NK-92 (cell line): ENCODE data around the gene PASK.

Source experiments
- DNase-seq: peaks from one replicate; lab custom pipeline; 2025; ENCODE audit not compliant: unreplicated experiment; lab: John Stamatoyannopoulos, UW

Gene PASK

DNA sequence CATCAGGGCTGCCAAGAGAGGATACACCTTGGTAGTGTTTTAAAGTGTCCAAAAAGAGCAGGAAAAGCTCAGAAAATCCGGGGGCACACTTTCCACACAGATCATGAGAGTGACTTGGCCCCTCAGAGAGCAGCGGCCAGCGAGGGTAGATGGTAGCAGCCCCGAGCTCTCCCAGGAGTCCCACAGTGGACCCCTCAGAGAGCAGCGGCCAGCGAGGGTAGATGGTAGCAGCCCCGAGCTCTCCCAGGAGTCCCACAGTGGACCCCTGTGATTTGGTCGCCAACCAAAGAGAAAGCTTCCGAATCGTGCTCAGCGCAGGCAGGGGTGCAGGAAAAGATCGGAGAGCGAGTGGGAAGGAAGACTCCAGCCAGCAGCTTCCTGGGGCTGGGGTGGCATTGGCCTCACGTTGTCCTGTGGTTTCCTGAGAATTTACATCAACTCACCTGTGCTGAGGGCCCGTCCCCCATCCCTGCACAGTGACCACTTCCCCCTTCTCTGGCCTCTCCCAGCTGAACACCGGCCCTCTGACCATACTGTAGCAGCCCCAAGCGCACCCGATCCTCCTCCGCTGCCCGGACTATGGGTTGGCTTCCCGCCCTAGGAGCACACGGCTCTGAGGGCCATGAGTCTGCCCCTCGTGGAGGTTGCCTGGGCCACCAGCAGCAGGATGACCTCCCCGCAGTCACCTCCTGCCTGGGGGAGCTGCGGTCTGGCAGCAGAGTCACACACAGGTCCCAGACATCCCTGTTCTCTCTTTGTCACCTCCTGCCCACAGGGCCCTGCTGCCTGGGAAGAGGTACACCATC, 80.9 kb downstream of the PASK start:
- no peak for DNase-seq

DNA sequence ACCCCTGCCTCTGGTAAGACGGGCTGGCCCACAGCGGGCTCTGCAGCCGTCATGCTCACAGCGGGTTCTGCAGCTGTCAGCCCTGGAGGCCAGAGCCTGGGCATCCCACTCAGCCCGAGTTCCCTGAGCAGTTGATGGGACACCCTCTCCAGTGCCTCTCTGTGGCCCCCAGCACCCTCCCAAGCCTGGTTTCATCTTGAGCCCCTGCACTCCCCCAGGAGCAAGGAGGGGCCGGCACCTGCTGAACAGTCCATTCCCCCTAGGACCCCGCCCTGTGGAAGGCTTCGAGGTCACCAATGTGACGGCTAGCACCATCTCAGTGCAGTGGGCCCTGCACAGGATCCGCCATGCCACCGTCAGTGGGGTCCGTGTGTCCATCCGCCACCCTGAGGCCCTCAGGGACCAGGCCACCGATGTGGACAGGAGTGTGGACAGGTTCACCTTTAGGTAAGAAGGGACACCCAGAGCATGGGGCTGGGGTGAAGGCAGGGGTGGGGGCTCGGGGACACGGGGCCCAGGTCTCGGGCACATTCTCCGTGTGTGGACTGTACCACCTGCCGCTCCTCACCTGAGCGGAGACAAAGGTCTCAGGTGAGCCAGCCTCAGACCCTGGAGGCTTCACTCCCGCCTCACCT, 81.7 kb downstream of the PASK start:
- no peak for DNase-seq

DNA sequence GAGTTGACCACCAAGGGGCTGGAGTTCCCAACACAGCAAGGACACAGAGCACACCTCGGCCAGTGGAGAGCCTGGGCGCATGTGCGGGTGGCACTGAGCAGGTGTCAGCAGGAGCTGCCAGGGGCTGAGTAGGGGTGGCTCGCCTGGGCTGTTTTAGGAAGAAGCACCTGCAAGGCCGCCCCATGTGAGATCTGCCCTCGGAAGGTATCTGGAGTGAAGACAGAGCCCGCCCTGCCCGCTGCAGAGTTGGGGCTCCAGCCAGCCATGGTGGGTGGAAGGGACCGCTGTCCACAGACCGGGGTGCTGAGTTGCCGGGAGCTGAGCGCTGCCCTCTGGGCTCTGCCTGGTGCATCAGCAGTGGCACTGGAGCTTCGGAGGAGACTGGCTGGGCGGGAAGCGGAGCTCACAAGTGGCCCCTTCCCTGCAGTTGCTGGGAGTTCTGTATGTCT, 82.4 kb downstream of the PASK start:
- DNase-seq, result no peak

DNA sequence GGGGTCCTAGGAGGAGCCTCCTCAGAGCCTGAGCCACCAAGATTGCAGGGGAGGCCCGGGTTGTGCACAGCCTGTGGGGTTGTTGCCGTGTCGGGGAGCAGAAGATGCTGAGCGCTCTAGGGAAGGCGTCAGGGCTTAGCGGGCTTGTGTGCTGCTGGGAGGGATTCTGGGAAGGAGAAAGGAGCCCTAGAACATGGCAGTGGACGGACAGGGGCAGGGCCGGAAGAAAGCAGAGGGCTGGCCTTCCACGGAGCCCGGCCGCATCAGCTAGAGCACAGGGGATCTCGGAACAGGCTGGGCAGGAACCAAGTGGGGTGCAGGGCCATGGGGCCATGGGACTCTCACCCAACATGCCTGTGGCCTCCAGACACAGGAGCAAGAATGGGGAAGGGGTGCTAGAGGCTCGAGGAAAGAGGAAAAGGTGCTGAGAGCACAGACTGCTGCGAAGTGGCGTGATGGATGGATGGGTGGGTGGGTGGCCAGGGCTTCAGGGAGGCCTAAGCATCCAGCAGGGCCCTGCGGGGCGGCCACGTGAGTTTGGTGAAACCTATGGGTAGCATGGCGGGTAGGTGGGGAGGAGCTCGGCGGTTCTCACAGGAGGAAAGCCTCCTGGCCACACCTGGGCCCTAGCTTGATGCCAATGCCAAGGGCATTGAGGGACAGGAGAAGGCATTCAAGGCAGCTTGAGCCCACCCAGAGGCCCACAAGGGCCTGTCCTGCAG, 82.9 kb downstream of the PASK start:
- no peak for DNase-seq

DNA sequence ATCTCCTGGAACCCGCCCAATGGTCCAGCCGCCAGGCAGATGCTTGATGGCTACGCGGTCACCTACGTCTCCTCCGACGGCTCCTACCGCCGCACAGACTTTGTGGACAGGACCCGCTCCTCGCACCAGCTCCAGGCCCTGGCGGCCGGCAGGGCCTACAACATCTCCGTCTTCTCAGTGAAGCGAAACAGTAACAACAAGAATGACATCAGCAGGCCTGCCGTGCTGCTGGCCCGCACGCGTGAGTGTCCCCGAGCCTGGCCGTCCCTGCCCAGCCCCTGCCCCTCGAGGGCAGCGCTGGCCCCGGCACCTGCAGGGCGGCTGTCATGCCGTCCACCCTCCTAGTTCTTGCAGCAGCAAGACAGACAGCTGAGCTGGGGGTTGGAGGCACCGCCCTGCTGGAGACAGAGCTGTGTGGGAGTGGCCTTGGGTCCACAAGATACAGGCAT, 83.9 kb downstream of the PASK start:
- DNase-seq, result no peak

DNA sequence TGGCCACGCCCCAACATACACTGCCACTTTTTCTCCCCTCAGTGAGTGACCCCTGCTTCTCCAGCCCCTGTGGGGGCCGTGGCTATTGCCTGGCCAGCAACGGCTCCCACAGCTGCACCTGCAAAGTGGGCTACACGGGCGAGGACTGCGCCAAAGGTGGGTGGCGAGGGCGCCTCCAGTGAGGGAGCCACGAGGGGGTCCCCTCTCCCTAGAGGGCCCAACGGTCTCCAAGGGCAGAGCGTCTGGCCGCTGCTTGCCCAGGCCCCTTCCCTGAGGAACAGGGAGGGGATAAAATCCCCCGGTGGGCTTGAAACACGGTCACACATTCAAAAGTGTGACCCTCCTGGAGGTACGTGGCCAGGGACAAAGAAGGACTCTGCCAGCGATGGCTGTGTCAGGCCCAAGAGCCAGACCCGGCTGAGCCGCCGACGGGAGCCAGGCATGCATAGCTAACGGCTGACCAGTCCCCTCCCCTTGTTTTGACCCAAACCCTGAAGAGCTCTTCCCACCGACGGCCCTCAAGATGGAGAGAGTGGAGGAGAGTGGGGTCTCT, 84.4 kb downstream of the PASK start:
- no peak for DNase-seq

DNA sequence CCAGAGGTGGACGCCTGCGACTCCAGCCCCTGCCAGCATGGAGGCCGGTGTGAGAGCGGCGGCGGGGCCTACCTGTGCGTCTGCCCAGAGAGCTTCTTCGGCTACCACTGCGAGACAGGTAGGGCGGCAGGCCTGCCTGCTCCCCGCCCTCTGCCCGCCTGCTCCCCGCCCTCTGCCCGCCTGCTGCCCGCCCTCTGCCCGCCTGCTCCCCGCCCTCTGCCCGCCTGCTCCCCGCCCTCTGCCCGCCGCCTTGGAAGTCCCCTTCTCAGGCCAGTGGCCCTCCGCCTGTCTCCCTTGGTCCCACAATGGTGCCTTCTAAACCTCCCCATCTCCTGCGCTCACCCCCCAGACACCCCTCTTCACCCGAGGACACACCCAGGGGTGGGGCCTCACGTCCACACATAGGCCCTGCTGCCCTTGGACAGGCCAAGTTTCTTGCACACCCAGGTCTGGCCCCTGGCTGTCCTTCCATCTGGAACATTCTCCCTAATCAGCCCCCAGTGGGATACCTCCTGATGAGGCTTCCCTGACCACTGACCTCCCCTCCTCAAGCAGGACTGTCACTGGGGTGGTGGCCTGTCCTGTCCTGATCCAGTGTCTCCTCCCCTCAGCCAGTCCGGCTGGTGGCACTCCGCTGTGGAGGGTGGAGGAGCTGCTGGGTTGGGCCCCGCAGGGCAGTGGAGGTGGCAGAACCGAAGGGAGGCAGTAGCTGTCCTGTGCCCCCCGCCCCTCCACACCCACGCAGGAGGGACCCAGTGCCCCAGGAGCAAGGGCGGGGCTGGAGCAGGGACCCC, 85.1 kb downstream of the PASK start:
- DNase-seq, result no peak

DNA sequence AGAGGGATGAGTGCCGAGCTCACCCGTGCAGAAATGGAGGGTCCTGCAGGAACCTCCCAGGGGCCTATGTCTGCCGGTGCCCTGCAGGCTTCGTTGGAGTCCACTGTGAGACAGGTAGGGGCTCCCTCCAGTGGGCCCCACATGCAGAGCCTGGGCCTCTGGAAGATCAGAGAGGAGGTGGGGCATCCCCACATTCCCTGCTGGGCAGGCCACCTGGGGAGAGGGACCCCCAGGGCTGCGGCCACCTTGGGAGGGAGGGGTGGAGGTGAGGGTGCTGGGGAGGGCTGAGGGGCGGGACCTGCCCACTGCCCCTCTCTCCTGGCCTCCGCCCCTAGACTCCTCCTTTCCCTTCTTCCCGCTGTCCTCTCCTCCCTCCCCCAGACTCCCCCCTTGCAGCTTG, 85.7 kb downstream of the PASK start:
- no peak for DNase-seq

DNA sequence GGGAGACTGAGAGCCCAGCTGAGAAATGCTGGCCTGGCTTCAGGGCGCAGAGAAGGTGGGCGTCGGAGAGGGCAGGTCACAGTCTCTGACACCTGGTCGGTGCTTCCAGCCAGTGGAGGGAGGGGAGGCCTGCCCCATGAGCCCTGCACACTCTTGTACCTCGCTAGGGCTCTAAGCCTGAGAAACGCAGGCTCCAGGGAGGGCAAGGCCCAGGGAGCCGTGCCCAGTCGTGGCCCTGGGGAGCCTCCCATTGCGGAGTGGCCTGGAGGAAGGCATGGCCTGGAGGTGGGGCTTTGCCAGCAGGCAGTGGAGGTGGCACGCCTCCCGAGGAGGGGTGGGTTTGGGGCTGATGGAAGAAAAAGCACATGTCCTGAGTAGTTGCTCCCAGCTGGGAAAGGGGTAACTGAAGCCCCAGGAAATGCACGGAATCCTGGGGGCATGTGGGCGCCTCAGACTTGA, 86.2 kb downstream of the PASK start:
- DNase-seq, result no peak

DNA sequence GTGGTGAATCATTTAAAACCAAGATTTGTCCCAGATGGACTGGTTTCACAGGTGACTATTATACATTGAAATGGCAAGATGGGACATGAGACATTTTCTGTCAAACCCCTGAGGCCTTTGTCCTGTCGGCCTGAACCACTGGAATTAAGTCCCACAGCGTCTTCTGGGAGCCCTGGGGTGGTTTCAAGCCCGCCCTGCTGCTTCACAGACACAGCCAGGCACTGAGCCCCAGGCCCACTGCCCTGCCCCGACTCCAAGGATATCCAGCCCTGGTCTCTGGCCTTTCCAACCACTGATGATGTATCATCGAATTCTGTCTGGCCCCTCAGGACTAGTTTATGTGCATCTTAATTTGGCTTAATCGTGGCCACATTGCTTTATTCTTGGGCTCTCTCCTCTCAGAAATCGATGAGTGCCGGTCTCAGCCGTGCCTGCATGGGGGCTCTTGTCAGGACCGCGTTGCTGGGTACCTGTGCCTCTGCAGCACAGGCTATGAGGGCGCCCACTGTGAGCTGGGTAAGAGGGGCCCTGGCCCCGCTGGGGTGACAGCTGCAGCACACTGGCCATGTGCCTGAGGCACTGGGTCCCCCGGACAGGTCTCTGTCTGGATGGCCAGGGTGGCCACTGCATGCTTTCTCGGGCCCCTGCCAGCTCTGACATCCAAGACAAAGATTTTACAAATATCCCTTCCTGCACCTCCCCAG, 86.7 kb downstream of the PASK start:
- no peak for DNase-seq

DNA sequence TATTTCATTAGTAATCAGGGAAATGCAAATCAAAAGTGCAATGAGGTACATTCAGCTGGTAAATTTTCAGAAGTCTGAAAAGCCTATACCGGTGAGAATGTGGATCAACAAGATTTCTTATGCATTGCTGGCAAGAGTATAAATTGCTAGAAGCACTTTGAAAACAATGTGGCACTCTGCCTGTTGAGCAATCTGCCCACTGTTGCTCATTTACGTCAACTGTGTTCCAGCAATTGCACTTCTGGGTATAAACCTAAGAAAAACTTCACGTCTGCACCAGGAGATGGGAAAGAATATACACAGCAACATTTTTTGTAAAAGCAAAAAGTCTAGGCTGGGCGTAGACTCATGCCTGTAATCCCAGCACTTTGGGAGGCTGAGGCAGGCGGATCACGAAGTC, 88.0 kb downstream of the PASK start:
- no peak for DNase-seq
